GM12878 (cell line): ENCODE results near the gene GIGYF1. TPM values are rescaled to one million over a fixed set of nuclear protein-coding genes. Genes with fewer than 3 reads are reported as not detected.

ENCODE experiments used
- ATAC-seq: fragments of 200-7000 bp; cut with Tn5 transposase; 3 replicates; pipeline ENCODE4 v1.9.1; 2020; ENCODE audit warnings: mild to moderate bottlenecking, moderate library complexity
- BruUV-seq: library from RNA; stranded (reverse); fragments of 400-500 nt; replicated peaks from 2 replicates; lab custom pipeline; 2021; lab: Mats Ljungman, UMichigan
- CTCF ChIA-PET: fragments of 300-600 bp; sonication (Branson Sonifier 250); formaldehyde crosslinking; extraction: SDS; loops from one replicate; lab custom pipeline; 2021; ENCODE audit warnings: inconsistent platforms; lab: Yijun Ruan, JAX
- POLR2A ChIA-PET: fragments of 350-600 bp; formaldehyde crosslinking; extraction: SDS; loops from one replicate; lab custom pipeline; 2021; ENCODE audit warnings: inconsistent platforms; lab: Charles Lee
- RAD21 ChIA-PET: fragments of 300-600 bp; sonication (Branson Sonifier 250); formaldehyde crosslinking; loops from one replicate; lab custom pipeline; 2023; ENCODE audit warnings: antibody characterized with exemption; ENCODE audit not compliant: unreplicated experiment; lab: Charles Lee
- SMC1A ChIA-PET: fragments of 300-600 bp; sonication (Branson Sonifier 250); formaldehyde crosslinking; loops from one replicate; lab custom pipeline; 2023; ENCODE audit not compliant: unreplicated experiment, uncharacterized antibody; lab: Charles Lee
- DNase-seq: peaks from one replicate; pipeline ENCODE4 v3.0.0-alpha.2; 2011; ENCODE audit warnings: low read depth, low spot score
- FAIRE-seq: peaks from 3 replicates; lab custom pipeline; 2011; peaks lifted over from hg19 to GRCh38; lab: Jason Lieb, UNC
- H2AFZ ChIP-seq: 2 replicates; pipeline ENCODE4 v1.6.0; 2011; ENCODE audit warnings: low read depth, low read length, control low read depth; ENCODE audit not compliant: control insufficient read depth
- H3K27ac ChIP-seq: 2 replicates; pipeline ENCODE4 v1.5.1; 2011; ENCODE audit warnings: control low read depth; ENCODE audit not compliant: control insufficient read depth, insufficient read depth
- H3K27me3 ChIP-seq, 2 experiments: replicated peaks in 1 of 2; 2 replicates each; pipeline versions ENCODE4 v1.6.0 to v1.6.1; 2011; ENCODE audit warnings: low read length in 1 of 2; ENCODE audit not compliant: control insufficient read depth in 2 of 2, insufficient read depth in 2 of 2
- H3K36me3 ChIP-seq, 2 experiments: 2 replicates each; pipeline ENCODE4 v1.5.1; 2011; ENCODE audit warnings: low read length in 1 of 2; ENCODE audit not compliant: control insufficient read depth in 2 of 2, insufficient read depth in 2 of 2
- H3K4me1 ChIP-seq: 2 replicates; pipeline ENCODE4 v1.6.1; 2011; ENCODE audit warnings: mild to moderate bottlenecking, low read length, moderate library complexity, mixed read lengths; ENCODE audit not compliant: control insufficient read depth, insufficient read depth
- H3K4me2 ChIP-seq: 2 replicates; pipeline ENCODE4 v1.6.0; 2011; ENCODE audit warnings: control low read depth; ENCODE audit not compliant: control insufficient read depth, insufficient read depth
- H3K4me3 ChIP-seq: fragments of 200-600 bp; sonication (generic); 2 replicates; pipeline ENCODE4 v1.5.1; 2016
- H3K79me2 ChIP-seq: 2 replicates; pipeline ENCODE4 v1.6.0; 2011; ENCODE audit warnings: low read length; ENCODE audit not compliant: control insufficient read depth, insufficient read depth
- H3K9ac ChIP-seq: 2 replicates; pipeline ENCODE4 v1.8.0; 2011; ENCODE audit warnings: low read length, control low read depth, mixed read lengths; ENCODE audit not compliant: control insufficient read depth, insufficient read depth
- H3K9me3 ChIP-seq: replicated peaks from 3 replicates; pipeline ENCODE4 v1.5.1; 2011; ENCODE audit warnings: mild to moderate bottlenecking, low read length; ENCODE audit not compliant: control insufficient read depth, insufficient read depth
- H4K20me1 ChIP-seq: 2 replicates; pipeline ENCODE4 v1.6.0; 2011; ENCODE audit not compliant: control insufficient read depth, insufficient read depth
- CTCF ChIP-seq, 3 experiments: IDR thresholded peaks in 2 of 3; conservative IDR thresholded peaks in 1 of 3; 2 replicates each; pipeline ENCODE4 v1.5.1; 2011; ENCODE audit warnings: low read depth in 3 of 3, low read length in 3 of 3, mild to moderate bottlenecking in 3 of 3, control low read depth in 2 of 3, moderate library complexity in 2 of 3, inconsistent platforms in 1 of 3, mixed read lengths in 1 of 3; ENCODE audit not compliant: control insufficient read depth in 2 of 3, insufficient read depth in 1 of 3; ENCODE audit errors: extremely low read depth in 1 of 3
- FOXK2 ChIP-seq: fragments of 450-650 bp; IDR thresholded peaks from 2 replicates; pipeline ENCODE4 v1.6.1; 2017; ENCODE audit warnings: mild to moderate bottlenecking, moderate library complexity
- GATAD2B ChIP-seq: fragments of 450-650 bp; conservative IDR thresholded peaks from 2 replicates; pipeline ENCODE4 v1.6.1; 2017; ENCODE audit warnings: low read depth, mild to moderate bottlenecking, moderate library complexity
- NRF1 ChIP-seq: conservative IDR thresholded peaks from 2 replicates; pipeline ENCODE4 v1.6.1; 2011; ENCODE audit warnings: mild to moderate bottlenecking, low read depth, low read length, improper control_type of control experiment
- PML ChIP-seq: IDR thresholded peaks from 2 replicates; pipeline ENCODE4 v1.6.1; 2012; ENCODE audit warnings: low read length, inconsistent platforms
- POLR2A ChIP-seq: IDR thresholded peaks from 2 replicates; pipeline ENCODE4 v1.6.1; 2011; ENCODE audit warnings: low read depth, mild to moderate bottlenecking, low read length
- POLR2AphosphoS2 ChIP-seq: IDR thresholded peaks from 2 replicates; pipeline ENCODE4 v1.6.1; 2011; ENCODE audit warnings: low read depth, mild to moderate bottlenecking, low read length, improper control_type of control experiment, moderate library complexity
- ZBTB40 ChIP-seq: fragments of 450-650 bp; IDR thresholded peaks from 2 replicates; pipeline ENCODE4 v1.6.1; 2016; ENCODE audit warnings: mild to moderate bottlenecking, moderate library complexity, borderline replicate concordance
- WGBS: methylation state at CpG from one replicate; pipeline ENCODE4 v1.1.6; 2016; ENCODE audit warnings: low lambda C conversion rate; ENCODE audit not compliant: insufficient replicate concordance, insufficient coverage; ENCODE audit errors: missing lambda C conversion rate; 5-methylcytosine and 5-hydroxymethylcytosine counted together
- in situ Hi-C: fragments of 300-500 bp; cut with MboI; formaldehyde crosslinking; loops from 9 replicates; pipeline ENCODE4 v1.14.3; 2018; ENCODE audit warnings: mixed read lengths
- intact Hi-C: fragments of 100-400 bp; cut with micrococcal nuclease; formaldehyde crosslinking; loops from one replicate; pipeline ENCODE4 v1.14.2; 2022; ENCODE audit not compliant: unreplicated experiment
- polyA plus RNA-seq, 11 experiments: library from polyadenylated mRNA; depleted of rRNA in 4 of 11; unstranded in 6 of 11; stranded (reverse) in 5 of 11; fragments of >200 nt; fragmentation: Nextera tagmentation in 4 of 11; fragmentation: Illumina TruSeq in 1 of 11; extraction: Ambion mirVana in 4 of 11; extraction: Trizol in 1 of 11; gene quantifications; 1 replicate in 1 of 11; 2 replicates in 10 of 11; pipeline versions ENCODE4 v1.2.1 to v1.2.3, GENCODE V29; 2011 to 2016; ENCODE audit warnings: inconsistent platforms in 2 of 11, missing spikeins in 2 of 11, low read depth in 1 of 11
- total RNA-seq, 4 experiments: library from RNA; depleted of rRNA in 3 of 4; stranded (reverse); fragments of >200 nt in 3 of 4; fragmentation: Illumina TruSeq in 1 of 4; extraction: Trizol in 1 of 4; gene quantifications; 2 replicates each; pipeline versions ENCODE4 v1.2.1 to v1.2.3, GENCODE V29; 2013 to 2021

The GIGYF1 gene
- total and polyA plus RNA-seq, 10 of the 15 experiments (the other 5 are each of a cell fraction or from before 2014, with no cell fraction given), result 0.31 to 47.2 (median 9.9) TPM

- Histone ChIP-seq H4K20me1 (no peaks in the 10 kb centered on the region), H3K9me3 (no peaks in the 10 kb centered on the region), H3K4me1 (peaks cover 25% of the 10 kb centered on the region), H3K36me3 (peaks cover 0 to 26% of the 10 kb centered on the region in 2 experiments; a peak in 3 of 4 replicates), H3K27ac (no peak overlapping the region), H3K9ac (no peak overlapping the region), H2AFZ (no peak overlapping the region), H3K27me3 (no peaks in the 10 kb centered on the region), H3K4me3 (no peak overlapping the region), H3K4me2 (no peak overlapping the region), H3K79me2 (peaks cover 48% of the 10 kb centered on the region)
- no TSS peak for BruUV-seq
- POLR2A ChIA-PET, result interaction anchor here (0.5 to 1.3 kb wide), 2 partner anchors 17 to 312 kb away, joined by 4 read pairs; partner anchors contain the start of gene POP7
- intact Hi-C loops (no loop called here), in situ Hi-C loops (loop anchor here (25.0 kb wide), 1 partner anchor 226 kb away; the partner anchor contains the start of gene SPACDR)
- no peak for DNase-seq
- CTCF ChIA-PET, result interaction anchor here (1.0 to 6.6 kb wide), 4 partner anchors 10 to 103 kb away, joined by 3 to 57 read pairs (median 44); partner anchors contain the start of genes FBXO24 and LRCH4
- no peak for TF ChIP-seq NRF1
- no peak for TF ChIP-seq POLR2A
- no peak for FAIRE-seq
- 88% methylated on average over 16 of the region's 16 CpGs for WGBS
- RAD21 ChIA-PET, result no interaction called here
- SMC1A ChIA-PET, result no interaction called here
- ATAC-seq, result no peak
These were observed 5.7 kb downstream of the GIGYF1 start for GRCh38 chr7:100688326-100688860.

- Histone ChIP-seq H3K27me3 (no peaks in the 10 kb centered on the region), H3K9ac (no peak overlapping the region), H3K27ac (no peak overlapping the region), H3K36me3 (peaks cover 0 to 30% of the 10 kb centered on the region in 2 experiments; a peak in 3 of 4 replicates), H3K79me2 (peaks cover 42% of the 10 kb centered on the region), H3K4me3 (no peak overlapping the region), H3K4me2 (no peak overlapping the region), H4K20me1 (no peaks in the 10 kb centered on the region), H2AFZ (no peak overlapping the region), H3K4me1 (peaks cover 25% of the 10 kb centered on the region), H3K9me3 (no peaks in the 10 kb centered on the region)
- WGBS, result 81% methylated on average over 22 of the region's 25 CpGs
- no peak for DNase-seq
- no TSS peak for BruUV-seq
- ChIA-PET CTCF (interaction anchor here (6.1 to 6.6 kb wide), 2 partner anchors 9 to 102 kb away, joined by 41 to 57 read pairs; partner anchors contain the start of genes FBXO24 and LRCH4), RAD21 (no interaction called here), POLR2A (interaction anchor here (0.5 to 1.3 kb wide), 4 partner anchors 18 to 540 kb away, joined by 4 to 8 read pairs (median 5); partner anchors contain the start of gene POP7), SMC1A (no interaction called here)
- FAIRE-seq, result no peak
- in situ Hi-C loops, result loop anchor here (25.0 kb wide), 1 partner anchor 226 kb away; the partner anchor contains the start of gene SPACDR
- intact Hi-C loops, result no loop called here
- ATAC-seq, result no peak
- TF ChIP-seq FOXK2 (no peak), PML (no peak), CTCF (IDR thresholded peaks at IDR 0.05 in 2 of 3, conservative IDR thresholded peaks at IDR 0.05 in 1 of 3; ENCODE audit: control insufficient read depth in 2 of 3, extremely low read depth in 1 of 3, insufficient read depth in 1 of 3, low read depth in 3 of 3, low read length in 3 of 3) (no peak), GATAD2B (no peak), ZBTB40 (no peak), POLR2AphosphoS2 (no peak)
These were observed 6.2 kb downstream of the GIGYF1 start for GRCh38 chr7:100687751-100688300.
